Measurements from ENCODE around the gene YPEL2. TPM values are rescaled to one million over a fixed set of nuclear protein-coding genes. Genes with fewer than 3 reads are reported as not detected.

YPEL2 gene
- total and polyA plus RNA-seq, 2 donors (not counting 1 experiment from before 2014, with no cell fraction given) = 20.7 to 51.8 TPM

DNA sequence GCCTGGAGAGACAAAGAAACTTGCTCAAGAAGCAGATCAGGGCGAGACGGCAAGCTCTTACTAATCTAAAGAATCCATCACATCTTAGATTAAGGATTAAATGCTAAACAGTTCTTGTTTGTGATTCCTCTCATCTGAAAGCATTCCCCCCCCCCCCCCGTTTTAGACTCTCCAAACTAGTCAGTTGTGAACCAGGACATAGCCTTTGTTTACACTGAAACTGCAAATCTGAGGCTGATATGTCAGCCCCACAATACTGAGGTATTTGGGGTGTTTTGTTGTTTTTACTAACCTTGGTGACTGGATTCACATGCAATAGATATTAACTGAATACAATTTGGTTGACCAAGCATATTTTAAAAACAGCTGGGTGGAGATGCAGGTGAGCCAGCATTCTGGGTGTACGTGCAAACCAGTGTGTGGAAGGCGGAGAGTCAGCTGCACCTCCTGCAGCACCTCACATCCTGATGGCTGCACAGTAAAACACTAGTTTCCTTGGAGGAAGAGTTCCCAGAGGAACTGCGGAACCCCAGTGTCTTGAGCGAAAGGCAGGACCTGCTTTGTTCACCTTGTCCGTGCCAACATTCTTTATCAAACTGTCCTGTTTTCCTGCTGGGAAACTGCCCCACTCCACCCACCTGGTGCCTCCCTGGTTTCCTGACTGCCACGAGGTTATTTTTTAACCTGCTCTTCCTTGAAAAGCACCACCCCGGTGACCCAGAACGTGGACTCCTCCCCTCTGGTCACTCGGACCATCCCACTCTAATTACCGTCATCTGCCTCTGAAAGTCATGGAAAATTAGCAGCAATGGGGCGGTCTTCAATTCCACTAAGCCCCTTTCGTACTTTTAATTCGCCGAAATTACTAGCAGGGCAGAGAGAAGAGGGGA is 1.2 kb upstream of the YPEL2 start:
- peaks cover 61% of the 10 kb centered on the region for H3K4me1 Mint-ChIP-seq
- Histone ChIP-seq H3K27ac (ENCODE audit: low read length in 2 of 2) (peak overlapping the region; percentile 21 to 44), H2AFZ (ENCODE audit: insufficient read depth, low read depth, low read length, poor library complexity, severe bottlenecking) (peak overlapping the region; percentile 66), H3K4me2 (replicated peaks; ENCODE audit: low read depth, low read length, poor library complexity, severe bottlenecking) (peak overlapping the region; percentile 96), H3K27me3 (replicated peaks in 1 of 4; ENCODE audit: control extremely low read depth in 1 of 4, control insufficient read depth in 3 of 4, insufficient read depth in 4 of 4, low read length in 3 of 4) (no peaks in the 10 kb centered on the region), H3K36me3 (replicated peaks in 1 of 2; ENCODE audit: control extremely low read depth in 1 of 2, control insufficient read depth in 1 of 2, extremely low read depth in 1 of 2, insufficient read depth in 2 of 2, low read length in 1 of 2) (no peaks in the 10 kb centered on the region), H3K79me2 (ENCODE audit: control insufficient read depth, insufficient read depth, low read length) (peaks cover 34% of the 10 kb centered on the region), H3K9me3 (ENCODE audit: control extremely low read depth in 1 of 3, control insufficient read depth in 2 of 3, insufficient read depth in 1 of 3, low read length in 2 of 3) (no peaks in the 10 kb centered on the region), H3K4me1 (ENCODE audit: control insufficient read depth in 2 of 2, insufficient read depth in 2 of 2, low read length in 2 of 2) (peaks cover 33 to 45% of the 10 kb centered on the region in 2 donors), H3K4me3 (ENCODE audit: control extremely low read depth in 1 of 5, extremely low read depth in 1 of 5, insufficient read depth in 1 of 5, low read depth in 2 of 5, low read length in 4 of 5) (no peak overlapping the region), H4K20me1 (ENCODE audit: control insufficient read depth, insufficient read depth, low read length, poor library complexity, severe bottlenecking) (peaks cover 27% of the 10 kb centered on the region), H3K9ac (ENCODE audit: low read length) (no peak overlapping the region)
- no peak for ATAC-seq (ENCODE audit: low read depth)
- 43% methylated on average over 11 of the region's 17 CpGs for WGBS (ENCODE audit: insufficient coverage)
- H3K27ac Mint-ChIP-seq = peak overlapping the region; percentile 84
- DNase-seq = peak; percentile 19
- H3K27me3 Mint-ChIP-seq = no peaks in the 10 kb centered on the region
- TF ChIP-seq, protein P1, sequence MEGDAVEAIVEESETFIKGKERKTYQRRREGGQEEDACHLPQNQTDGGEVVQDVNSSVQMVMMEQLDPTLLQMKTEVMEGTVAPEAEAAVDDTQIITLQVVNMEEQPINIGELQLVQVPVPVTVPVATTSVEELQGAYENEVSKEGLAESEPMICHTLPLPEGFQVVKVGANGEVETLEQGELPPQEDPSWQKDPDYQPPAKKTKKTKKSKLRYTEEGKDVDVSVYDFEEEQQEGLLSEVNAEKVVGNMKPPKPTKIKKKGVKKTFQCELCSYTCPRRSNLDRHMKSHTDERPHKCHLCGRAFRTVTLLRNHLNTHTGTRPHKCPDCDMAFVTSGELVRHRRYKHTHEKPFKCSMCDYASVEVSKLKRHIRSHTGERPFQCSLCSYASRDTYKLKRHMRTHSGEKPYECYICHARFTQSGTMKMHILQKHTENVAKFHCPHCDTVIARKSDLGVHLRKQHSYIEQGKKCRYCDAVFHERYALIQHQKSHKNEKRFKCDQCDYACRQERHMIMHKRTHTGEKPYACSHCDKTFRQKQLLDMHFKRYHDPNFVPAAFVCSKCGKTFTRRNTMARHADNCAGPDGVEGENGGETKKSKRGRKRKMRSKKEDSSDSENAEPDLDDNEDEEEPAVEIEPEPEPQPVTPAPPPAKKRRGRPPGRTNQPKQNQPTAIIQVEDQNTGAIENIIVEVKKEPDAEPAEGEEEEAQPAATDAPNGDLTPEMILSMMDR (IDR thresholded peaks at IDR 0.05) = no peak
- TF ChIP-seq EZH2 (IDR thresholded peaks at IDR 0.05; ENCODE audit: borderline replicate concordance, insufficient read depth, low read depth, low read length, poor library complexity, severe bottlenecking) = no peak
- CTCF ChIA-PET = interaction anchor here (0.7 to 8.1 kb wide), 42 partner anchors 9 to 340 kb away, joined by 3 to 358 read pairs (median 9); no protein-coding TSS in a partner anchor
- POLR2A ChIA-PET = interaction anchor here (0.5 to 3.2 kb wide), 8 partner anchors 9 to 108 kb away, joined by 3 to 12 read pairs (median 6); no protein-coding TSS in a partner anchor
- intact Hi-C loops (cut with micrococcal nuclease) = loop anchor here (2.0 kb wide), 1 partner anchor 21 kb away; no protein-coding TSS in a partner anchor
- peak overlapping the region; percentile 55 for H3K4me3 Mint-ChIP-seq
- H3K9me3 Mint-ChIP-seq (ENCODE audit: insufficient read depth) = no peaks in the 10 kb centered on the region

Data from B cell (primary cell).